Mucosa of rectum (tissue), 2 donors: Measurements from ENCODE around the gene SYNPO2.

Source experiments
- H3K27ac ChIP-seq, 2 donors: one replicate each; pipeline ENCODE4 v1.7.0; 2013; ENCODE audit warnings: inconsistent platforms in 2 of 2, low read depth in 2 of 2, low read length in 2 of 2
- H3K27me3 ChIP-seq, 2 donors: one replicate each; pipeline ENCODE4 v1.7.0; 2013; ENCODE audit warnings: low read length in 2 of 2; ENCODE audit not compliant: control insufficient read depth in 2 of 2, insufficient read depth in 2 of 2
- H3K36me3 ChIP-seq, 2 donors: one replicate each; pipeline ENCODE4 v1.7.0; 2013; ENCODE audit warnings: low read length in 2 of 2; ENCODE audit not compliant: control insufficient read depth in 2 of 2, insufficient read depth in 2 of 2
- H3K4me1 ChIP-seq, 2 donors: one replicate each; pipeline ENCODE4 v1.7.0; 2013; ENCODE audit warnings: low read length in 2 of 2, mild to moderate bottlenecking in 1 of 2; ENCODE audit not compliant: control insufficient read depth in 2 of 2, insufficient read depth in 2 of 2
- H3K4me3 ChIP-seq, 2 donors: one replicate each; pipeline ENCODE4 v1.7.0; 2013; ENCODE audit warnings: low read length in 2 of 2
- H3K9ac ChIP-seq, 2 donors: one replicate each; pipeline ENCODE4 v1.7.0; 2013; ENCODE audit warnings: low read length in 2 of 2, low read depth in 1 of 2, mild to moderate bottlenecking in 1 of 2
- H3K9me3 ChIP-seq, 2 donors: one replicate each; pipeline ENCODE4 v1.7.0; 2013; ENCODE audit warnings: low read length in 2 of 2; ENCODE audit not compliant: control insufficient read depth in 2 of 2
- donor health status: healthy.
- donor health status: Normal muscosa, but diverticular disease.

Gene SYNPO2

DNA sequence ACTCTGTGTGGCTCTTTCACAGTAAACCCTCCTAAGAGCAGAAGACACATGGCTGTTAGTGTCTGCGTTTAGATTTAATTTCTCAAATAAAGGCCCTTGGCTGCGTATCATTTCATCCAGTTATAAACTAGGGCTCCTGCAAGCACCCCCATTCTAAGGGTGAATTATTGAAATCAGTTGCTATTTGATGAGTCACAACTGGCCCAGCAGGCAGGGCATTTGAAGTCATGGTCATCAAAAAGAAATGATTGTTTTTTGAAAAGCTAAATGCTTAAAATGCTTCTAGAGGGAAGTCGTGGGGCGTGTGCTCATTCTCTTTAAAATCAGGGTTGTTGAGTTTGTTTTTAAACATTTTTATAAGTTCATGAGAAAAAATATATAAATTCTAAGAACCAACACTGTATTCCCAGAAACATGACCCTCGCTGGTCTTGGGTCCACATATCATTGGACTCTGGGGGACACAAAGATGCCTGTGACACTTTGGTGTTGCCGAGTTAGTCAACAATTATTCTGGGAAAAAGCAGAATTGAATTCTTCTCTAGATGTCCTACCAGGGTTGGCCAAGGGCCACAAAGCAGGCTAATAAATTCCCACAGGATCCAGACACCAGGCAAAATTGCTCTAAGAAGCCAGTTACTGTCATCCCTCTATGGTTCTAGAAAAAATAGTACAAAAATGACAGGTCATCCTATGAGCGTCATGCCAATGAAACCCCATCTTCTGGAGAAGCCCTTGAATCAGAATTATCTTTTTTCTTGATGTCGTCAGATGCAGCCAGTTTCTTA, 147.5 kb downstream of the SYNPO2 start:
- Histone ChIP-seq H3K4me1 (peaks cover 3 to 4% of the 10 kb centered on the region in 2 donors), H3K9ac (no peak overlapping the region), H3K27me3 (no peaks in the 10 kb centered on the region), H3K27ac (no peak overlapping the region), H3K4me3 (no peak overlapping the region), H3K9me3 (no peaks in the 10 kb centered on the region), H3K36me3 (no peaks in the 10 kb centered on the region)

DNA sequence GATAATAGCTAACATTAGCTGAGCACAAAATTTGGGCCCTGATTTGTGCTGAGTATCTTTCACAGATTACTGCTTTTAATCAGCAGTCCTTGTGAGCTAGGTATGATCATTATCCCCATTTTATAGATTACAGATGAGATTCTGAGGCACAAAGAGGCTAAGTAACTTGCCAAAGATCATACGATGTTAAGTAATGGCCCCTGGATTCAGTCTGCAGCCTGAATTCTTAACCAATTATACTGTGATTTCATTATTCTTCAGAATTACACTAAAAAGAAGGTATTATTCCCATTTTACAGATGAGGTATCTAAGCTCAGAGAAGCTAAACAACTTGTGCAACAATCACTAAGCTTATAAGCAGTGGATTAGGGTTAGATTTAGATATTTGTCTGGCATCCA, 149.1 kb downstream of the SYNPO2 start:
- Histone ChIP-seq H3K4me3 (no peak overlapping the region), H3K9me3 (no peaks in the 10 kb centered on the region), H3K4me1 (peaks cover 9 to 12% of the 10 kb centered on the region in 2 donors), H3K36me3 (no peaks in the 10 kb centered on the region), H3K27me3 (no peaks in the 10 kb centered on the region), H3K27ac (peak overlapping the region in 1 of 2 donors; percentile 10), H3K9ac (no peak overlapping the region)

DNA sequence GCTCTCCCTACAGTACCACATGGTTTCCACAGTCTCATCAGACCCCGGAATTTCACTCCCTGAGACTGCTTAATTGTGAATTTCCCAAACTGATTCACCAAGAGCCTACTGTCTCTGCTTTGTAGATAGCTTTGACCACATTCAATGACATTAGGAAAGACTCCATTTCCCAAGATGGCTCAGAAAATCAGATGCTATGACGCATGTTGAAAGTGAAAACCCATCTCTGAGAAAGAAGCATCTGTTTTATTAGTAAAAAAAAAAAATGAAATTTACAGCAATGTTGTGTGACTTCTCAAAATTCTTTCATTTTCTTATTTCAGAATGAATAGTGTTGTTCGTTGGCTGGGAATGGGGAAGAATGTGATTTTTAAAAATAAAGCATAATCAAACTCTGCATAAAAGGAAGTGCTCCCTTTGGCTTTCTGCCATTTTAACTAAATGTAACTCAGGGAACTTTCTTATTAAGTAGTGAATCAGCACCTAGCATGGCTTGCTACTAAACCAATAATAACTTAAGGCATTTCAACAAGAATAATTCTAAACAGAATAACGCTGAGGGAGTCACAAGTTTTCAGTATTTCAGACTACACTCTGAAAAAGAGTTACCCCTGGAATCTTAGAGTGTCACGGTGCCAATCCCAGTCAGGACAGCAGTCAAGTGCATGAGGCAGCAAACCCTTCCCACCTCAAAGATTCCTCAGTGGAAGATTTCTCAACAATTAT, 149.6 kb downstream of the SYNPO2 start:
- Histone ChIP-seq H3K4me1 (peaks cover 9 to 12% of the 10 kb centered on the region in 2 donors), H3K9me3 (no peaks in the 10 kb centered on the region), H3K4me3 (no peak overlapping the region), H3K27ac (peak overlapping the region in 1 of 2 donors; percentile 10), H3K27me3 (no peaks in the 10 kb centered on the region), H3K9ac (no peak overlapping the region), H3K36me3 (no peaks in the 10 kb centered on the region)

DNA sequence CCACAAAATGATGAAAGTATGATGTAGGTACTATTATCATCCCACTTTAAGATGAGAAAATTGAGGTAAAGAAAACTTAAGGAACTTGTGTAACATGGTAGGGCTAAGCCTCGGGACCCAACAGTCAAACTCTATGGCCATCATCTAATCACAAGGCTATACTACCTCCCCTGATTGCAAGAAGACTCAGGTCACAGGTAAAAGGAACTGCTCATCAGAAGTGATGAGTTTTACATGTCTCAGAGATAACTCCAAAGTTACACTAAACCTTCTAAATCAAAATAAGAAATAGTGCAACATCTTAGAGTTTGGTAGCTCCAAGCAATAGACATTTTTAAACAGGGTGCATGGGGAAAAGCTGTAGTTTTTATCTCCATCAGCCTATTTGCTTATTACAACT, 150.5 kb downstream of the SYNPO2 start:
- no peaks in the 10 kb centered on the region for H3K27me3 ChIP-seq
- no peaks in the 10 kb centered on the region for H3K9me3 ChIP-seq
- no peaks in the 10 kb centered on the region for H3K36me3 ChIP-seq
- no peak overlapping the region for H3K9ac ChIP-seq
- H3K4me1 ChIP-seq = peaks cover 9 to 12% of the 10 kb centered on the region in 2 donors
- no peak overlapping the region for H3K27ac ChIP-seq
- H3K4me3 ChIP-seq = no peak overlapping the region

DNA sequence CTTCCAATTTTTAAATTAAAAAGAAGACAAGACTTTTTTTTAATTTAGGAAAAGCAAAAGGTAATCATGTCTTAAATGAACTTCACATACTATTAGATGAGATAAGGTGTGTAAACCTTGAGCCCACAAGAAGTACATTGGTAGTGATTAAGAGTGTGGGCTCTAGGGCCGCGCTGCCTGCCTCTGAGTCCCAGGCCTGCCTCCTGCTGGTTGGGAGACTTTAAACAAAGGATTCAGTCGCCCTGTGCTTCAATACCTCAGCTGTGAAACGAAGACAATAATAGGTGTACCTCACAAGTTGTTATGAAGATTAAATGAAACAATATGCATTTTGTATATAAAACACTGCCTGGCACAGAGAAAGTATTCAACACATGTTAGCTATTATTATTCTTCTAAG, 151.1 kb downstream of the SYNPO2 start:
- Histone ChIP-seq H3K27ac (no peak overlapping the region), H3K4me1 (peaks cover 9 to 12% of the 10 kb centered on the region in 2 donors)

DNA sequence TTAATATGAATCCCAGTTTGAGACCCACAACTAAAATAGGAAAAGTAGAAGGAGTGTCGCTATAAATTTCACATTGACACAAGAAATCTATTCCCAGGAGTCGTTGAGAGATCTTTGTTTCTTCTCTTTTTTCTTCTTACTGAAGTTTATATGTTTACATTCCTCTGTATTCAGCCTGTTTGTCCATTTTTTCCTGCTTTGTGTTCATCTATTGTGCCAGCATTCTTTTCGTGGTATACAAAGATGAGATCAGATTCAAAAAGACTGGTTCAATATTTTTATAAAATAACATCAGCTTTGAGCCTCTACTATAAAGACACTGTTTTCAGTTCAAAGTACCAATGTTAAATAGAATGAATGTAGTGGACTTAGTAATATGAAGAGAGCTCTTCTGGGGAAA, 151.6 kb downstream of the SYNPO2 start:
- no peak overlapping the region for H3K4me3 ChIP-seq
- H3K36me3 ChIP-seq = no peaks in the 10 kb centered on the region
- H3K9me3 ChIP-seq = no peaks in the 10 kb centered on the region
- peak overlapping the region; percentile 53 to 60 for H3K27ac ChIP-seq
- no peak overlapping the region for H3K9ac ChIP-seq
- peaks cover 9 to 12% of the 10 kb centered on the region in 2 donors for H3K4me1 ChIP-seq
- H3K27me3 ChIP-seq = no peaks in the 10 kb centered on the region

More for the DNA sequence above, 151.1 kb downstream of the SYNPO2 start:
- Histone ChIP-seq H3K9me3 (no peaks in the 10 kb centered on the region), H3K27me3 (no peaks in the 10 kb centered on the region), H3K9ac (no peak overlapping the region), H3K36me3 (no peaks in the 10 kb centered on the region), H3K4me3 (no peak overlapping the region)

DNA sequence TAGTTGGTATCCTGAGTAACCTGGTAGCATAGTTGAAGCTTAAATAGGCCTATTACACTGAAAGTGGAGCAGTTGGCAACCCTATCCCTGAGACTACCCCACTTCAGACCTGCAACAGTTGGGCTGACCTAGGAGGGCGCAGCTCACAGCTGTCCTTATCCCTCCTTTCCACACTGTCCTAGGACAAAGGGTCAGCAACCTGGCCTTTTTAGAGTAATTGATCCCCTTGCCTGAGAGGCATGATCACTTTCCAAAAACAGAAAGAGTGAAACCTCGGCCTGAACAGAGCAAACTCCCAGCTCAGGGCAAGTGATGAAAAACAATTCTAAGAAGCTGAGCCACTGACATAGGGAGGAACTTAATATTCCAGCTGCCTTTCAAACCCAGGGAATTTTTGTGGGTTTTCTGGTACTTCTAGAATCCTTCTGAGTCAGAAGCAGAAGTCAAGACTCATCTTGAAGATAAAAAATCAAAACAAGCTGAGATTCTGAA, 152.1 kb downstream of the SYNPO2 start:
- H3K9ac ChIP-seq = peak overlapping the region in 1 of 2 donors; percentile 52
- no peaks in the 10 kb centered on the region for H3K9me3 ChIP-seq
- peak overlapping the region; percentile 53 to 60 for H3K27ac ChIP-seq
- H3K27me3 ChIP-seq = no peaks in the 10 kb centered on the region
- H3K36me3 ChIP-seq = no peaks in the 10 kb centered on the region
- peaks cover 9 to 12% of the 10 kb centered on the region in 2 donors for H3K4me1 ChIP-seq
- H3K4me3 ChIP-seq = no peak overlapping the region

DNA sequence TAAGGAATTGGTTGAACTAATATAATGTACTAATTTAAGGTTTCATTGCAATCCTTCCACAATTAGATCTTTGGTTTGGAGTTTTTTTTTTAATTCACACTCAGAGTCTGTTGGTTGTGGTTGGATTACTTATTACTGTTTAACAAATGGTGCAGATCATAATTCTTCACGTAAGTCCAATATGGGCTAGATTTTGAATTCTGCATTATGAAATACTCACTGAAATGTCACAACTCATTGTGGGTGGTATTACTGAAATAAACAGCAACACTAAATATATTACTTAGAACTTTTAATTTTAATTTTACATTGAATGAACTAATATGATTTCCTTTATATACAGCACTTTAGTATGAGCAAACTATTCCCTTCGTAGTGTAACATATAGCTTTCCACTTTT, 152.7 kb downstream of the SYNPO2 start:
- H3K4me1 ChIP-seq = peaks cover 9 to 12% of the 10 kb centered on the region in 2 donors
- H3K9me3 ChIP-seq = no peaks in the 10 kb centered on the region
- no peaks in the 10 kb centered on the region for H3K36me3 ChIP-seq
- H3K27me3 ChIP-seq = no peaks in the 10 kb centered on the region
- H3K4me3 ChIP-seq = no peak overlapping the region
- peak overlapping the region in 1 of 2 donors; percentile 38 for H3K27ac ChIP-seq
- H3K9ac ChIP-seq = no peak overlapping the region

DNA sequence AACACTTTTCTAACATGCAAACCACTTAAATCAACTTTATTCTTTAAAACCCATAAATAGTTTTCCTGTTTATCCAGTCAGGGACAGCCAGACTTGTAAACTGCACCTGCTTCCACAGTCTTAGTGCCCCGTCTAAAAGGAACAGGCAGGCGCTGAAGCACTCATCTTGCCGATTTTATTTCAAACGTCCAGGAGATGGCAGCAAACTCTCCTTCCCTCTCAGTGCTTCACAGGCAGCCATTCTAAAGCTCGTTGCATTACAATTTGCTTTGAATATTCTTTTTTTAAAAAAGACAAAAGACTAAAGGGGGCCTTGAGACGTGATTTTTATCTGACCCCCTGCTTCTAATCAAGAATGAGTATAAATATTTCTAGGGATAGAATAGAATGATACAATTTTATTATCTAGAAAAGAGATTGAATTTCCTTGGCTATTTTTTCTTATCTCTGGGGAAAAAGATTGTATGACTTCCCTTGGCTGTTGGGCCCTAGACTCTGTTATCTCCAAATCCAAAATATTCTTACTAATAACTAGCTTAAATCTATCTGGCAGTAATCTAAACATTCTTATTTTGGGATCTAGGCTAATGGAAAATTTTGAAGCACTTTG, 153.4 kb downstream of the SYNPO2 start:
- Histone ChIP-seq H3K27ac (peak overlapping the region in 1 of 2 donors; percentile 38), H3K9ac (peak overlapping the region in 1 of 2 donors; percentile 21), H3K4me1 (peaks cover 9 to 12% of the 10 kb centered on the region in 2 donors)

DNA sequence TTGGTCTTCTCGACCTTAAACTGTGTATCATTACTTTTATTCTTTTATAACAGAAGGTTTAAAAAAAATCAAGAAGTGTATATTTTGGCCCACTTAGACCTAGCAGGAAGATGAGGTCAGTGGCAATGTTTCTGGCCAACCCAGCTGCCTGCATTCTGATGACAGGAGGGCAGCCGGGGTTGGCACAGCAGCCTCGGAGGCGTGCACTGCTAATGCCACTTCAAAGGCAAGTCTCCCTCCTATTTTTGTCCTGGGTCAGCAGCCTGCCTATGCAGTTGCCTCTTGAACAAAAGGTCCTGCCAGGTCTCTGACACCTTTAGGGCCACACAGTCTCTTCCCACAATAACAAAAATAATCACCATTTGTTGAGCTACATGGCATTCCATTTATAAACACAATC, 157.6 kb downstream of the SYNPO2 start:
- Histone ChIP-seq H3K27ac (no peak overlapping the region), H3K4me1 (peaks cover 6 to 9% of the 10 kb centered on the region in 2 donors), H3K36me3 (no peaks in the 10 kb centered on the region), H3K9ac (no peak overlapping the region), H3K9me3 (no peaks in the 10 kb centered on the region), H3K4me3 (no peak overlapping the region), H3K27me3 (no peaks in the 10 kb centered on the region)

More for the DNA sequence above, 153.4 kb downstream of the SYNPO2 start:
- Histone ChIP-seq H3K36me3 (no peaks in the 10 kb centered on the region), H3K4me3 (no peak overlapping the region), H3K9me3 (no peaks in the 10 kb centered on the region), H3K27me3 (no peaks in the 10 kb centered on the region)
